NB4 (cell line): ENCODE results near the gene TSPAN18.

Source experiments
- POLR2A ChIP-seq: IDR thresholded peaks from 2 replicates; pipeline ENCODE4 v1.6.1; 2011; ENCODE audit warnings: mild to moderate bottlenecking; ENCODE audit not compliant: insufficient read length; ENCODE audit errors: extremely low read depth
- TF ChIP-seq, protein P1 (sequence below): IDR thresholded peaks from one replicate; pipeline ENCODE4 v1.5.1; 2012; ENCODE audit warnings: low read depth, low read length

DNA sequence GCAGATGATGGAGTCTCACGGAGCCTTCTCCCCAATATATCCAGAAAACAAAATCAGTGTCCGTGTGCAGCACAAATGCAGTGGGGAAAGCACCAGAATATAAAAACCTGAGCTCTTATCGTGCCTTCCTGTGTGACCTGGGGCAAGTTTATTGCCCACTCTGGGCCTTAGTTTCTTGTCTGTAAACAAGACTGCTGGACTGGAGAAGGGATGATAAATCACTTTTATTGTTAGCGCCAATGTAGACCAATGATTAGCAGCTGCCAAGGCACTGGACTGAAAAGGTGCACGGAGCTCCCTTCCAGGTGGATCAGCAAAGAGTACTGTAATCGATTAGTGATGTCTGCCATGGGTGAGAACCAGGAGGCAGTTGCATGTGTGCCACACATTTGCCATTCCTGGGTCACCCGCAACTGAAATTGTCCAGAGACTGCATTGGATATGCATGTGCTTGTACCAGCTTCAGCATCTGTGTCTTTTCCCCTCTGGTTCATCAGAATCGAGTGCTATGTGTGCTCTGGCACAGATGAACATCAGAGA, 89.2 kb downstream of the TSPAN18 start:
- TF ChIP-seq, protein P1, sequence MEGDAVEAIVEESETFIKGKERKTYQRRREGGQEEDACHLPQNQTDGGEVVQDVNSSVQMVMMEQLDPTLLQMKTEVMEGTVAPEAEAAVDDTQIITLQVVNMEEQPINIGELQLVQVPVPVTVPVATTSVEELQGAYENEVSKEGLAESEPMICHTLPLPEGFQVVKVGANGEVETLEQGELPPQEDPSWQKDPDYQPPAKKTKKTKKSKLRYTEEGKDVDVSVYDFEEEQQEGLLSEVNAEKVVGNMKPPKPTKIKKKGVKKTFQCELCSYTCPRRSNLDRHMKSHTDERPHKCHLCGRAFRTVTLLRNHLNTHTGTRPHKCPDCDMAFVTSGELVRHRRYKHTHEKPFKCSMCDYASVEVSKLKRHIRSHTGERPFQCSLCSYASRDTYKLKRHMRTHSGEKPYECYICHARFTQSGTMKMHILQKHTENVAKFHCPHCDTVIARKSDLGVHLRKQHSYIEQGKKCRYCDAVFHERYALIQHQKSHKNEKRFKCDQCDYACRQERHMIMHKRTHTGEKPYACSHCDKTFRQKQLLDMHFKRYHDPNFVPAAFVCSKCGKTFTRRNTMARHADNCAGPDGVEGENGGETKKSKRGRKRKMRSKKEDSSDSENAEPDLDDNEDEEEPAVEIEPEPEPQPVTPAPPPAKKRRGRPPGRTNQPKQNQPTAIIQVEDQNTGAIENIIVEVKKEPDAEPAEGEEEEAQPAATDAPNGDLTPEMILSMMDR, result no peak
- TF ChIP-seq POLR2A, result no peak
